Neural progenitor cell (in vitro differentiated cells): ENCODE results near the gene SFXN2.

Experiments used
- EZH2 ChIP-seq: fragments of 200-600 bp; sonication (generic); IDR thresholded peaks from 2 replicates; pipeline ENCODE4 v1.6.1; 2017; ENCODE audit warnings: antibody characterized with exemption, mild to moderate bottlenecking, moderate library complexity
- TF ChIP-seq, protein P1 (sequence below): fragments of 200-600 bp; sonication (generic); IDR thresholded peaks from 2 replicates; pipeline ENCODE4 v1.5.1; 2017; ENCODE audit warnings: antibody characterized with exemption, mild to moderate bottlenecking

DNA sequence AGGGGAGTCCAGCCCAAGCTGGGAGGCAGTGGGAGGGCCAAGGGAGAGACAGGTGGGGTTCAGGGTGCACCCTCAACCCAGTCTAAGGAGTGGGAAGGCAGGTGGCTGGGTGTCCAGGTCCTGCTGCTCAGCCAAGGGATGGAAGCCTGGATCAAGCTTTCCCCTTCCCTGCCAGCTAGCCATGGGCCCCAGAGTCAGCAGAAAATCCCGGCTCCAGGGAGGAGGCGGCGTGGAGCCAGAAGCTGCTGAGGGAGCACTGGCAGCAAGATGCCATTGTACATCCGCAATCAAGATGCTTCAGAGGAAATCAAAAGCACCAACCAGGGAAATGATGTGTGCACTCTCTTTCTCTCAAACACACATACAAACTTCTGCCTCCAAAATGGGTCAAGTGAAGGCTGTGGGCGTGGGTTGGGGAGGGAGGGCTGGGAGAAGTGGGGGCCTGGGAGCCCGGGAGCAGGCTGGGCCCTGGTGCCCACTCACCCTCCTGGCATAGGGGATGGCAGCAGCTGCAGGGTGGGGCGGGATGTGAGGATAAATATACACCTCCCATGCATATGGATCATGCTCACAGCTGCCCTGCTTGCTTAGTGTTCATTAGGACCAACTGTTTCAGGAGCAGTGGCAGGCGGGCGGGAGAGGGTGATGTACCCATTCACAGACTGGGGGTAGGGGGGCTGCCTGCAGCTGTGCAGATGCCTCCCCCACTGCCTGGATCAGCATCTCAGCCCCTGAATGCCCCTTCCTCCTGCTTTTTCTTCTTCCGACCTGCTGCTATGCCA lies 45.9 kb upstream of the SFXN2 start:
- TF ChIP-seq, protein P1, sequence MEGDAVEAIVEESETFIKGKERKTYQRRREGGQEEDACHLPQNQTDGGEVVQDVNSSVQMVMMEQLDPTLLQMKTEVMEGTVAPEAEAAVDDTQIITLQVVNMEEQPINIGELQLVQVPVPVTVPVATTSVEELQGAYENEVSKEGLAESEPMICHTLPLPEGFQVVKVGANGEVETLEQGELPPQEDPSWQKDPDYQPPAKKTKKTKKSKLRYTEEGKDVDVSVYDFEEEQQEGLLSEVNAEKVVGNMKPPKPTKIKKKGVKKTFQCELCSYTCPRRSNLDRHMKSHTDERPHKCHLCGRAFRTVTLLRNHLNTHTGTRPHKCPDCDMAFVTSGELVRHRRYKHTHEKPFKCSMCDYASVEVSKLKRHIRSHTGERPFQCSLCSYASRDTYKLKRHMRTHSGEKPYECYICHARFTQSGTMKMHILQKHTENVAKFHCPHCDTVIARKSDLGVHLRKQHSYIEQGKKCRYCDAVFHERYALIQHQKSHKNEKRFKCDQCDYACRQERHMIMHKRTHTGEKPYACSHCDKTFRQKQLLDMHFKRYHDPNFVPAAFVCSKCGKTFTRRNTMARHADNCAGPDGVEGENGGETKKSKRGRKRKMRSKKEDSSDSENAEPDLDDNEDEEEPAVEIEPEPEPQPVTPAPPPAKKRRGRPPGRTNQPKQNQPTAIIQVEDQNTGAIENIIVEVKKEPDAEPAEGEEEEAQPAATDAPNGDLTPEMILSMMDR = no peak
- no peak for TF ChIP-seq EZH2
